ENCODE data around the gene KCNQ1. TPM values are rescaled to one million over a fixed set of nuclear protein-coding genes. Genes with fewer than 3 reads are reported as not detected.

Gene KCNQ1
- polyA plus RNA-seq, 1 donor from 2014 or later = not detected

GRCh38 chr11:2651826-2652271 lies 207.0 kb downstream of the KCNQ1 start:
- TF ChIP-seq REST (IDR thresholded peaks at IDR 0.05; ENCODE audit: borderline replicate concordance) (no peak), CTCF (IDR thresholded peaks at IDR 0.05; ENCODE audit: poor library complexity, severe bottlenecking) (no peak), SMC3 (conservative IDR thresholded peaks at IDR 0.05; ENCODE audit: poor library complexity) (no peak), RAD21 (conservative IDR thresholded peaks at IDR 0.05) (no peak), POLR2AphosphoS5 (IDR thresholded peaks at IDR 0.05) (no peak), MXI1 (conservative IDR thresholded peaks at IDR 0.05; ENCODE audit: poor library complexity, severe bottlenecking) (no peak), EP300 (conservative IDR thresholded peaks at IDR 0.05; ENCODE audit: poor library complexity, severe bottlenecking) (no peak), TAF1 (IDR thresholded peaks at IDR 0.05; ENCODE audit: low read depth) (no peak), EZH2 (IDR thresholded peaks at IDR 0.05; ENCODE audit: borderline replicate concordance, insufficient read depth, low read length, poor library complexity, severe bottlenecking) (no peak)
- H3K9me3 ChIP-seq (ENCODE audit: low read length) = peaks cover 6% of the 10 kb centered on the region
- no peak overlapping the region for H3K9ac ChIP-seq (ENCODE audit: low read length)
- H3K9me2 ChIP-seq (ENCODE audit: insufficient read depth, low read length) = no peaks in the 10 kb centered on the region
- no peaks in the 10 kb centered on the region for H3F3A ChIP-seq (ENCODE audit: insufficient read depth, low read length, poor library complexity, severe bottlenecking)
- no peak overlapping the region for H3K4me3 ChIP-seq (ENCODE audit: low read length)
- no peaks in the 10 kb centered on the region for H3K36me3 ChIP-seq (ENCODE audit: insufficient read depth, low read length)
- no peaks in the 10 kb centered on the region for H3K27me3 ChIP-seq (ENCODE audit: insufficient read depth, low read depth, low read length)
- no peak overlapping the region for H3K4me2 ChIP-seq (ENCODE audit: low read length)
- no peak overlapping the region for H3K27ac ChIP-seq (ENCODE audit: low read length)
- no peak overlapping the region for H2AFZ ChIP-seq (ENCODE audit: low read depth, low read length)
- no peaks in the 10 kb centered on the region for H3K79me2 ChIP-seq (replicated peaks; ENCODE audit: insufficient read depth, low read length)
- H4K20me1 ChIP-seq (ENCODE audit: insufficient read depth) = no peaks in the 10 kb centered on the region

GRCh38 chr11:2652333-2653197 lies 207.8 kb downstream of the KCNQ1 start:
- Histone ChIP-seq H3K27ac (ENCODE audit: low read length) (no peak overlapping the region), H3K9ac (ENCODE audit: low read length) (no peak overlapping the region), H4K20me1 (ENCODE audit: insufficient read depth) (no peaks in the 10 kb centered on the region), H3K9me3 (ENCODE audit: low read length) (peaks cover 6% of the 10 kb centered on the region), H2AFZ (ENCODE audit: low read depth, low read length) (no peak overlapping the region), H3K4me2 (ENCODE audit: low read length) (no peak overlapping the region), H3F3A (ENCODE audit: insufficient read depth, low read length, poor library complexity, severe bottlenecking) (no peaks in the 10 kb centered on the region), H3K4me3 (ENCODE audit: low read length) (no peak overlapping the region), H3K9me2 (ENCODE audit: insufficient read depth, low read length) (no peaks in the 10 kb centered on the region), H3K79me2 (replicated peaks; ENCODE audit: insufficient read depth, low read length) (no peaks in the 10 kb centered on the region), H3K27me3 (ENCODE audit: insufficient read depth, low read depth, low read length) (no peaks in the 10 kb centered on the region), H3K36me3 (ENCODE audit: insufficient read depth, low read length) (no peaks in the 10 kb centered on the region)
- TF ChIP-seq POLR2AphosphoS5 (IDR thresholded peaks at IDR 0.05) (no peak), EZH2 (IDR thresholded peaks at IDR 0.05; ENCODE audit: borderline replicate concordance, insufficient read depth, low read length, poor library complexity, severe bottlenecking) (no peak), MXI1 (conservative IDR thresholded peaks at IDR 0.05; ENCODE audit: poor library complexity, severe bottlenecking) (no peak), REST (IDR thresholded peaks at IDR 0.05; ENCODE audit: borderline replicate concordance) (no peak), TAF1 (IDR thresholded peaks at IDR 0.05; ENCODE audit: low read depth) (no peak), RAD21 (conservative IDR thresholded peaks at IDR 0.05) (no peak), SMC3 (conservative IDR thresholded peaks at IDR 0.05; ENCODE audit: poor library complexity) (no peak), EP300 (conservative IDR thresholded peaks at IDR 0.05; ENCODE audit: poor library complexity, severe bottlenecking) (no peak), CTCF (IDR thresholded peaks at IDR 0.05; ENCODE audit: poor library complexity, severe bottlenecking) (no peak)

Measured in neural cell (in vitro differentiated cells).